HL-60 (cell line): ENCODE results near the gene ADD3.

Experiments used
- DNase-seq, 2 experiments: peaks; one replicate each; pipeline ENCODE4 v3.0.0-alpha.2; 2010 to 2020; ENCODE audit warnings: low read depth in 1 of 2, low spot score in 1 of 2
- H3K27ac ChIP-seq: fragments of 250-450 bp; sonication (Bioruptor Pico); replicated peaks from 2 replicates; pipeline ENCODE4 v1.5.1; 2020; ENCODE audit warnings: mild to moderate bottlenecking, moderate library complexity
- H3K27me3 ChIP-seq: fragments of 250-450 bp; sonication (Bioruptor Pico); 2 replicates; pipeline ENCODE4 v1.5.1; 2021; ENCODE audit warnings: mild to moderate bottlenecking, moderate library complexity; ENCODE audit not compliant: insufficient read depth, poor library complexity, severe bottlenecking
- H3K4me3 ChIP-seq: replicated peaks from 2 replicates; pipeline ENCODE4 v1.5.1; 2011; ENCODE audit warnings: mild to moderate bottlenecking, control low read depth, low read length; ENCODE audit not compliant: insufficient read depth
- GABPA ChIP-seq: IDR thresholded peaks from 2 replicates; pipeline ENCODE4 v1.6.1; 2012; ENCODE audit warnings: low read depth
- POLR2AphosphoS5 ChIP-seq: IDR thresholded peaks from 2 replicates; pipeline ENCODE4 v1.6.1; 2012; ENCODE audit warnings: low read depth
- SPI1 ChIP-seq: IDR thresholded peaks from 2 replicates; pipeline ENCODE4 v1.6.1; 2012; ENCODE audit warnings: low read depth, mild to moderate bottlenecking, borderline replicate concordance
- TF ChIP-seq, protein P1 (sequence below): IDR thresholded peaks from one replicate; pipeline ENCODE4 v1.5.1; 2011; ENCODE audit warnings: low read length, control low read depth, inconsistent platforms; ENCODE audit not compliant: insufficient read depth
- TF ChIP-seq, protein P2 (sequence below): IDR thresholded peaks from 2 replicates; pipeline ENCODE4 v1.6.1; 2012; ENCODE audit warnings: low read depth; ENCODE audit not compliant: insufficient replicate concordance

The ADD3 gene

DNA sequence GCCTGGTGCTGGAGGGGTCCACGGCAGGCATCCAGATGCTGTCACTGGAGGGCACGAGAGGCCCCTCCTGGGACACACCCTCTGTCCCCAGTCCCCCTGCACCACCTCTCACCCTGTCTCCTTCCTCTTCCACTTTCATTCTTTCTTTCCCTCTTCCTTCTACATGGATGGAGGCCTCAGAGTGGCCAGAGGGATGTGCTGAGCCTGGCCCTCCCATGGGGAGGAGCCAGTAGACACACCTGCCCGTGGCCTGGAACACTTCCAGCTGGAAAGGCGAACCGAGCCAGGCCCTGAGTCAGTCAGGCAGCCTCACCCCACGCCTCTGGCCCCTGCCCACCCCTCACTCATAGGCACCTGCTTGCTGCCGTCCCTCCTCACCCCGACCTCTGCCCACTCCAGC is 143.7 kb downstream of the ADD3 start:
- Histone ChIP-seq H3K4me3 (no peak overlapping the region), H3K27me3 (no peaks in the 10 kb centered on the region), H3K27ac (no peak overlapping the region)
- TF ChIP-seq GABPA (no peak), POLR2AphosphoS5 (no peak), SPI1 (no peak)
- TF ChIP-seq, protein P1, sequence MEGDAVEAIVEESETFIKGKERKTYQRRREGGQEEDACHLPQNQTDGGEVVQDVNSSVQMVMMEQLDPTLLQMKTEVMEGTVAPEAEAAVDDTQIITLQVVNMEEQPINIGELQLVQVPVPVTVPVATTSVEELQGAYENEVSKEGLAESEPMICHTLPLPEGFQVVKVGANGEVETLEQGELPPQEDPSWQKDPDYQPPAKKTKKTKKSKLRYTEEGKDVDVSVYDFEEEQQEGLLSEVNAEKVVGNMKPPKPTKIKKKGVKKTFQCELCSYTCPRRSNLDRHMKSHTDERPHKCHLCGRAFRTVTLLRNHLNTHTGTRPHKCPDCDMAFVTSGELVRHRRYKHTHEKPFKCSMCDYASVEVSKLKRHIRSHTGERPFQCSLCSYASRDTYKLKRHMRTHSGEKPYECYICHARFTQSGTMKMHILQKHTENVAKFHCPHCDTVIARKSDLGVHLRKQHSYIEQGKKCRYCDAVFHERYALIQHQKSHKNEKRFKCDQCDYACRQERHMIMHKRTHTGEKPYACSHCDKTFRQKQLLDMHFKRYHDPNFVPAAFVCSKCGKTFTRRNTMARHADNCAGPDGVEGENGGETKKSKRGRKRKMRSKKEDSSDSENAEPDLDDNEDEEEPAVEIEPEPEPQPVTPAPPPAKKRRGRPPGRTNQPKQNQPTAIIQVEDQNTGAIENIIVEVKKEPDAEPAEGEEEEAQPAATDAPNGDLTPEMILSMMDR: no peak
- TF ChIP-seq, protein P2, sequence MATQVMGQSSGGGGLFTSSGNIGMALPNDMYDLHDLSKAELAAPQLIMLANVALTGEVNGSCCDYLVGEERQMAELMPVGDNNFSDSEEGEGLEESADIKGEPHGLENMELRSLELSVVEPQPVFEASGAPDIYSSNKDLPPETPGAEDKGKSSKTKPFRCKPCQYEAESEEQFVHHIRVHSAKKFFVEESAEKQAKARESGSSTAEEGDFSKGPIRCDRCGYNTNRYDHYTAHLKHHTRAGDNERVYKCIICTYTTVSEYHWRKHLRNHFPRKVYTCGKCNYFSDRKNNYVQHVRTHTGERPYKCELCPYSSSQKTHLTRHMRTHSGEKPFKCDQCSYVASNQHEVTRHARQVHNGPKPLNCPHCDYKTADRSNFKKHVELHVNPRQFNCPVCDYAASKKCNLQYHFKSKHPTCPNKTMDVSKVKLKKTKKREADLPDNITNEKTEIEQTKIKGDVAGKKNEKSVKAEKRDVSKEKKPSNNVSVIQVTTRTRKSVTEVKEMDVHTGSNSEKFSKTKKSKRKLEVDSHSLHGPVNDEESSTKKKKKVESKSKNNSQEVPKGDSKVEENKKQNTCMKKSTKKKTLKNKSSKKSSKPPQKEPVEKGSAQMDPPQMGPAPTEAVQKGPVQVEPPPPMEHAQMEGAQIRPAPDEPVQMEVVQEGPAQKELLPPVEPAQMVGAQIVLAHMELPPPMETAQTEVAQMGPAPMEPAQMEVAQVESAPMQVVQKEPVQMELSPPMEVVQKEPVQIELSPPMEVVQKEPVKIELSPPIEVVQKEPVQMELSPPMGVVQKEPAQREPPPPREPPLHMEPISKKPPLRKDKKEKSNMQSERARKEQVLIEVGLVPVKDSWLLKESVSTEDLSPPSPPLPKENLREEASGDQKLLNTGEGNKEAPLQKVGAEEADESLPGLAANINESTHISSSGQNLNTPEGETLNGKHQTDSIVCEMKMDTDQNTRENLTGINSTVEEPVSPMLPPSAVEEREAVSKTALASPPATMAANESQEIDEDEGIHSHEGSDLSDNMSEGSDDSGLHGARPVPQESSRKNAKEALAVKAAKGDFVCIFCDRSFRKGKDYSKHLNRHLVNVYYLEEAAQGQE: no peak
- DNase-seq: peak in 1 of 2 experiments; percentile 55

DNA sequence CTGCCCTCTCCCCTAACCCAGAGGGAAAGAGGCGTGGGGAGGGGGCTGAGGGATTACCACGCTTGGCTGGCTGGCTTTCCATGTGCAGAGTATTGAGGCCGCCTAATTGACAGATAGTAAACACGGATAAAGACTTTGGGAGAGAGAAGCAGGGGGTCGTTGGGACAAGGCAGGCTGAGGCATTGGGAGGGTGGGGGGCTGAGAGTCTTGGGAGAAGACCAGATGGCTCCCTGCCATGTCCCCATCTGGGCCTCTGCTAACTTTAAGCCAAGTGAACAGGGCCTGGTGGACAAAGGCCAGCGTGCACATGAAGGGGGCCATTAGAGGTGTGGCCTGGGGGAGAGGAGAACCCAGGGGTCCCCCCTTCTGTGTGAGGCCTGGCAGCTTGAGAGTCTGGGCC is 144.2 kb downstream of the ADD3 start:
- H3K4me3 ChIP-seq: no peak overlapping the region
- no peak for DNase-seq
- H3K27me3 ChIP-seq: no peaks in the 10 kb centered on the region
- TF ChIP-seq, protein P2: no peak
- TF ChIP-seq GABPA (no peak), POLR2AphosphoS5 (no peak), SPI1 (no peak)
- TF ChIP-seq, protein P1: no peak
- H3K27ac ChIP-seq: no peak overlapping the region

DNA sequence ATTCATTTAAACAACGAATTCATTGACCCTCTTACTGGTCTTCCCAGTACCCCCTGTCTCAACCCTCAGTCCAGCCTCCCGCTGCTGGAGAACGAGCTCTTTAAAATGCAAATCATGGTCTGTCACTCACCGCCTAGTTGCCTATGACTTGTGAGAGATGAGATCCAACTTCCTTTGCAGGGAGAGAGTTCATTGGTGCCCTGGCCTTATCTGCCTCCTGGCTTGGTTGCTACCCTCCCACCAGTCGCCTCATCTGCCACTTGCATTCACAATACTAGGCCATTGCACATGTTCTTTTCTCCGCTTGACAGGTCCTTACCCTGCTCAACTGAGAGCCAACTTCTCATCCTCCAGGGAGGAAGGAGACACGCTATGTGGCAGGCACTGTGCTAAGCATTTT is 145.6 kb downstream of the ADD3 start:
- TF ChIP-seq, protein P2: no peak
- TF ChIP-seq GABPA: no peak
- TF ChIP-seq, protein P1: no peak
- TF ChIP-seq POLR2AphosphoS5: no peak
- no peak for TF ChIP-seq SPI1
- DNase-seq: no peak
- Histone ChIP-seq H3K27ac (no peak overlapping the region), H3K4me3 (no peak overlapping the region), H3K27me3 (no peaks in the 10 kb centered on the region)
